ENCODE measurements around the gene LAMA4.

The LAMA4 gene

GRCh38 chr6:112274774-112275173 lies 20.4 kb upstream of the LAMA4 start:
- no peak for DNase-seq (ENCODE audit: low read depth in 1 of 2, low spot score in 1 of 2)

- DNase-seq (ENCODE audit: low read depth in 1 of 2, low spot score in 1 of 2) = no peak
Observed at GRCh38 chr6:112272799-112273198, 18.4 kb upstream of the LAMA4 start.

- no peak for DNase-seq (ENCODE audit: low read depth in 1 of 2, low spot score in 1 of 2)
Observed at GRCh38 chr6:112270756-112271155, 16.4 kb upstream of the LAMA4 start.

GRCh38 chr6:112269979-112270566 lies 15.7 kb upstream of the LAMA4 start:
- DNase-seq (ENCODE audit: low read depth in 1 of 2, low spot score in 1 of 2) = no peak

- no peak for DNase-seq (ENCODE audit: low read depth in 1 of 2, low spot score in 1 of 2)
Observed at GRCh38 chr6:112269114-112269513, 14.7 kb upstream of the LAMA4 start.

GRCh38 chr6:112268654-112269053 lies 14.3 kb upstream of the LAMA4 start:
- no peak for DNase-seq (ENCODE audit: low read depth in 1 of 2, low spot score in 1 of 2)

GRCh38 chr6:112268019-112268418 lies 13.7 kb upstream of the LAMA4 start:
- no peak for DNase-seq (ENCODE audit: low read depth in 1 of 2, low spot score in 1 of 2)

GRCh38 chr6:112266331-112266730 lies 12.0 kb upstream of the LAMA4 start:
- no peak for DNase-seq (ENCODE audit: low read depth in 1 of 2, low spot score in 1 of 2)

GRCh38 chr6:112259337-112259675 lies 4.9 kb upstream of the LAMA4 start:
- DNase-seq (ENCODE audit: low read depth in 1 of 2, low spot score in 1 of 2) = no peak

GRCh38 chr6:112258642-112259336 lies 4.4 kb upstream of the LAMA4 start:
- no peak for DNase-seq (ENCODE audit: low read depth in 1 of 2, low spot score in 1 of 2)

GRCh38 chr6:112257178-112257855 lies 3.0 kb upstream of the LAMA4 start:
- no peak for DNase-seq (ENCODE audit: low read depth in 1 of 2, low spot score in 1 of 2)

- DNase-seq (ENCODE audit: low read depth in 1 of 2, low spot score in 1 of 2) = no peak
Observed at GRCh38 chr6:112254921-112255320, 554 bp upstream of the LAMA4 start.

GRCh38 chr6:112253498-112253840 lies 898 bp downstream of the LAMA4 start:
- no peak for DNase-seq (ENCODE audit: low read depth in 1 of 2, low spot score in 1 of 2)

GRCh38 chr6:112252571-112253497 lies 1.5 kb downstream of the LAMA4 start:
- no peak for DNase-seq (ENCODE audit: low read depth in 1 of 2, low spot score in 1 of 2)

GRCh38 chr6:112251171-112251875 lies 3.0 kb downstream of the LAMA4 start:
- no peak for DNase-seq (ENCODE audit: low read depth in 1 of 2, low spot score in 1 of 2)

- no peak for DNase-seq (ENCODE audit: low read depth in 1 of 2, low spot score in 1 of 2)
Observed at GRCh38 chr6:112249489-112249888, 4.9 kb downstream of the LAMA4 start.

GRCh38 chr6:112247275-112247674 lies 7.1 kb downstream of the LAMA4 start:
- no peak for DNase-seq (ENCODE audit: low read depth in 1 of 2, low spot score in 1 of 2)

GRCh38 chr6:112245511-112246203 lies 8.7 kb downstream of the LAMA4 start:
- no peak for DNase-seq (ENCODE audit: low read depth in 1 of 2, low spot score in 1 of 2)

- no peak for DNase-seq (ENCODE audit: low read depth in 1 of 2, low spot score in 1 of 2)
Observed at GRCh38 chr6:112243861-112244827, 10.2 kb downstream of the LAMA4 start.
